GM23338 (cell line): ENCODE data around the gene VRTN. TPM values are rescaled to one million over a fixed set of nuclear protein-coding genes. Genes with fewer than 3 reads are reported as not detected.

ENCODE experiments used
- ATAC-seq: fragments of 200-7000 bp; cut with Tn5 transposase; 3 replicates; pipeline ENCODE4 v1.9.1; 2020
- DNase-seq: peaks from one replicate; pipeline ENCODE4 v3.0.0-alpha.2; 2015; ENCODE audit warnings: low spot score
- H2AFZ ChIP-seq: fragments of 200-600 bp; sonication (generic); 2 replicates; pipeline ENCODE4 v1.8.0; 2016; ENCODE audit warnings: antibody characterized with exemption, mild to moderate bottlenecking, moderate library complexity
- H3F3A ChIP-seq: fragments of 200-600 bp; sonication (generic); replicated peaks from 2 replicates; pipeline ENCODE4 v1.8.0; 2017; ENCODE audit warnings: antibody characterized with exemption, mixed run types, low read depth
- H3K27ac ChIP-seq: fragments of 200-600 bp; sonication (generic); 2 replicates; pipeline ENCODE4 v1.6.1; 2016; ENCODE audit warnings: low read depth
- H3K27me3 ChIP-seq: fragments of 200-600 bp; sonication (generic); 2 replicates; pipeline ENCODE4 v1.8.0; 2016; ENCODE audit warnings: mild to moderate bottlenecking, mixed run types, moderate library complexity; ENCODE audit not compliant: insufficient read depth
- H3K36me3 ChIP-seq: fragments of 200-600 bp; sonication (generic); 2 replicates; pipeline ENCODE4 v1.8.0; 2016; ENCODE audit warnings: mild to moderate bottlenecking; ENCODE audit not compliant: insufficient read depth
- H3K4me1 ChIP-seq: fragments of 200-600 bp; sonication (generic); 2 replicates; pipeline ENCODE4 v1.8.0; 2016; ENCODE audit warnings: mild to moderate bottlenecking, moderate library complexity; ENCODE audit not compliant: insufficient read depth
- H3K4me2 ChIP-seq: fragments of 200-600 bp; sonication (generic); 2 replicates; pipeline ENCODE4 v1.7.1; 2017; ENCODE audit warnings: mixed run types
- H3K4me3 ChIP-seq: fragments of 200-600 bp; sonication (generic); 2 replicates; pipeline ENCODE4 v1.6.1; 2016; ENCODE audit warnings: mixed run types
- H3K79me2 ChIP-seq: fragments of 200-600 bp; sonication (generic); replicated peaks from 2 replicates; pipeline ENCODE4 v1.8.0; 2017; ENCODE audit warnings: mild to moderate bottlenecking; ENCODE audit not compliant: insufficient read depth
- H3K9me2 ChIP-seq: fragments of 200-600 bp; sonication (generic); 2 replicates; pipeline ENCODE4 v1.8.0; 2017; ENCODE audit not compliant: insufficient read depth
- H4K20me1 ChIP-seq: fragments of 200-600 bp; sonication (generic); replicated peaks from 2 replicates; pipeline ENCODE4 v1.8.0; 2017; ENCODE audit warnings: mild to moderate bottlenecking; ENCODE audit not compliant: insufficient read depth
- H3K27ac Mint-ChIP-seq: 2 replicates; pipeline ENCODE4 v1.8.0; 2020; ENCODE audit warnings: inconsistent platforms, mild to moderate bottlenecking, moderate library complexity, mixed read lengths
- H3K27me3 Mint-ChIP-seq: 3 replicates; pipeline ENCODE4 v1.8.0; 2022; ENCODE audit warnings: low read depth, mild to moderate bottlenecking, moderate library complexity, mixed read lengths, inconsistent platforms; ENCODE audit not compliant: insufficient read depth, poor library complexity
- H3K36me3 Mint-ChIP-seq: 3 replicates; pipeline ENCODE4 v1.8.0; 2021; ENCODE audit warnings: low read depth, mild to moderate bottlenecking, inconsistent platforms, moderate library complexity, mixed read lengths
- H3K4me1 Mint-ChIP-seq: 3 replicates; pipeline ENCODE4 v1.8.0; 2020; ENCODE audit warnings: mild to moderate bottlenecking, inconsistent platforms, mixed read lengths
- H3K4me3 Mint-ChIP-seq: 3 replicates; pipeline ENCODE4 v1.8.0; 2021; ENCODE audit warnings: moderate library complexity, mild to moderate bottlenecking, inconsistent platforms, mixed read lengths
- H3K9me3 Mint-ChIP-seq: 3 replicates; pipeline ENCODE4 v1.8.0; 2020; ENCODE audit warnings: moderate library complexity, mild to moderate bottlenecking, inconsistent platforms, mixed read lengths
- CREB1 ChIP-seq: fragments of 250-450 bp; sonication (Bioruptor Pico); IDR thresholded peaks from 2 replicates; pipeline ENCODE4 v1.5.0; 2020; ENCODE audit warnings: low read depth, mild to moderate bottlenecking, moderate library complexity
- CTCF ChIP-seq, 2 experiments: fragments of 200-600 bp in 1 of 2; sonication (generic) in 1 of 2; conservative IDR thresholded peaks; 2 replicates each; pipeline versions ENCODE4 v1.5.1 to v1.6.1; 2016 to 2017; ENCODE audit warnings: antibody characterized with exemption in 2 of 2, low read depth in 2 of 2, mild to moderate bottlenecking in 2 of 2, moderate library complexity in 1 of 2
- ETS1 ChIP-seq: IDR thresholded peaks from 2 replicates; pipeline ENCODE4 v1.6.1; 2016; ENCODE audit warnings: antibody characterized with exemption
- EZH2 ChIP-seq: fragments of 200-600 bp; sonication (generic); IDR thresholded peaks from one replicate; pipeline ENCODE4 v1.8.0; 2017; ENCODE audit warnings: antibody characterized with exemption, mild to moderate bottlenecking, low read depth; ENCODE audit not compliant: unreplicated experiment
- EZH2phosphoT487 ChIP-seq: fragments of 200-600 bp; sonication (generic); IDR thresholded peaks from one replicate; pipeline ENCODE4 v1.8.1; 2018; ENCODE audit warnings: antibody characterized with exemption; ENCODE audit not compliant: unreplicated experiment
- NANOG ChIP-seq: IDR thresholded peaks from 2 replicates; pipeline ENCODE4 v1.6.1; 2016; ENCODE audit warnings: antibody characterized with exemption, borderline replicate concordance
- POLR2AphosphoS5 ChIP-seq: IDR thresholded peaks from 2 replicates; pipeline ENCODE4 v1.6.1; 2016; ENCODE audit warnings: antibody characterized with exemption, low read depth
- REST ChIP-seq: IDR thresholded peaks from one replicate; pipeline ENCODE4 v1.6.1; 2018; ENCODE audit warnings: antibody characterized with exemption; ENCODE audit not compliant: unreplicated experiment
- STAT1 ChIP-seq: IDR thresholded peaks from one replicate; pipeline ENCODE4 v1.6.1; 2016; ENCODE audit warnings: antibody characterized with exemption; ENCODE audit not compliant: unreplicated experiment
- ZNF114 ChIP-seq: fragments of 250-450 bp; sonication (Bioruptor Pico); IDR thresholded peaks from 2 replicates; pipeline ENCODE4 v1.5.0; 2020; ENCODE audit warnings: mild to moderate bottlenecking, moderate library complexity
- ZNF331 ChIP-seq: fragments of 250-450 bp; sonication (Bioruptor Pico); IDR thresholded peaks from 2 replicates; pipeline ENCODE4 v1.5.0; 2020; ENCODE audit warnings: low read depth, mild to moderate bottlenecking, moderate library complexity
- polyA plus RNA-seq: library from polyadenylated mRNA; unstranded; fragments of >200 nt; fragmentation: Nextera tagmentation; extraction: Ambion mirVana; gene quantifications from 2 replicates; pipeline ENCODE4 v1.2.1, GENCODE V29; 2016
- total RNA-seq: library from RNA; depleted of rRNA; stranded (reverse); fragments of >200 nt; shearing (Covaris generic); gene quantifications from 2 replicates; pipeline ENCODE4 v1.2.3, GENCODE V29; 2014

VRTN gene
- total and polyA plus RNA-seq, 2 experiments from 2014 or later = 63.9 to 143 TPM

- no peak for TF ChIP-seq NANOG
- no peak for TF ChIP-seq REST
- TF ChIP-seq STAT1 = no peak
- no peak for TF ChIP-seq ETS1
- no peak for TF ChIP-seq ZNF114
Measured at GRCh38 chr14:74325446-74325845, 22.8 kb upstream of the VRTN start (continued).

- H3K4me2 ChIP-seq = peak overlapping the region; percentile 63
- H3K4me3 ChIP-seq = peak overlapping the region; percentile 37
- TF ChIP-seq ZNF331 (CRISPR knock-in tag) (no peak), EZH2 (no peak), REST (no peak), POLR2AphosphoS5 (peak; percentile 59), STAT1 (no peak), NANOG (peak; percentile 72; the same call in 1 of the 2 replicates), EZH2phosphoT487 (no peak), CTCF (conservative IDR thresholded peaks at IDR 0.05; ENCODE audit: low read depth in 2 of 2) (no peak), CREB1 (peak; percentile 61)
Measured at GRCh38 chr14:74326369-74327152, 21.7 kb upstream of the VRTN start.

More at GRCh38 chr14:74326369-74327152, 21.7 kb upstream of the VRTN start:
- Histone ChIP-seq H3F3A (no peaks in the 10 kb centered on the region), H4K20me1 (no peaks in the 10 kb centered on the region), H3K79me2 (no peaks in the 10 kb centered on the region), H3K4me1 (peaks cover 25% of the 10 kb centered on the region; the same call in 1 of the 2 replicates), H3K36me3 (no peaks in the 10 kb centered on the region), H2AFZ (no peak overlapping the region), H3K27me3 (no peaks in the 10 kb centered on the region), H3K27ac (peak overlapping the region; percentile 100), H3K9me2 (no peaks in the 10 kb centered on the region)
- H3K27ac Mint-ChIP-seq = peak overlapping the region; percentile 99
- peaks cover 4% of the 10 kb centered on the region; the same call in 1 of the 3 replicates for H3K36me3 Mint-ChIP-seq
- H3K9me3 Mint-ChIP-seq = no peaks in the 10 kb centered on the region
- peak; percentile 99 for DNase-seq
- ATAC-seq = peak; percentile 93
- peak overlapping the region; percentile 55 for H3K4me3 Mint-ChIP-seq
- peaks cover 35% of the 10 kb centered on the region for H3K4me1 Mint-ChIP-seq
- peaks cover 17% of the 10 kb centered on the region for H3K27me3 Mint-ChIP-seq
